HepG2 (cell line): ENCODE data around the gene OR6S1. TPM values are rescaled to one million over a fixed set of nuclear protein-coding genes. Genes with fewer than 3 reads are reported as not detected.

Source experiments
- ARNT ChIP-seq: fragments of 450-650 bp; IDR thresholded peaks from 2 replicates; pipeline ENCODE4 v1.6.1; 2017
- ARNT2 ChIP-seq: sonication (generic); formaldehyde crosslinking; IDR thresholded peaks from 2 replicates; pipeline ENCODE4 v1.8.0; 2022; ENCODE audit warnings: mild to moderate bottlenecking, low read depth, missing genetic modification reagents, moderate library complexity
- ARNTL ChIP-seq: sonication (generic); formaldehyde crosslinking; IDR thresholded peaks from 2 replicates; pipeline ENCODE4 v1.4.0; 2020; ENCODE audit warnings: mild to moderate bottlenecking, missing genetic modification reagents
- ATF1 ChIP-seq: IDR thresholded peaks from 2 replicates; pipeline ENCODE4 v1.6.1; 2016; ENCODE audit warnings: mild to moderate bottlenecking, control low read depth
- CBX2 ChIP-seq, 2 experiments: fragments of 200-600 bp in 1 of 2; sonication (generic); formaldehyde crosslinking in 1 of 2; IDR thresholded peaks; 2 replicates each; pipeline versions ENCODE4 v1.7.0 to v1.8.1; 2018 to 2022; ENCODE audit warnings: low read depth in 2 of 2, low read length in 1 of 2, mild to moderate bottlenecking in 1 of 2, missing genetic modification reagents in 1 of 2
- ELF1 ChIP-seq: sonication (generic); formaldehyde crosslinking; IDR thresholded peaks from 2 replicates; pipeline ENCODE4 v1.4.0; 2020; ENCODE audit warnings: missing genetic modification reagents
- HOXA5 ChIP-seq: sonication (generic); formaldehyde crosslinking; IDR thresholded peaks from 2 replicates; pipeline ENCODE4 v1.4.0; 2020; ENCODE audit warnings: missing genetic modification reagents
- MLLT10 ChIP-seq: sonication (generic); formaldehyde crosslinking; IDR thresholded peaks from 2 replicates; pipeline ENCODE4 v1.4.0; 2020; ENCODE audit warnings: missing genetic modification reagents
- MLXIP ChIP-seq: sonication (generic); formaldehyde crosslinking; IDR thresholded peaks from 2 replicates; pipeline ENCODE4 v1.9.0; 2021; ENCODE audit warnings: missing genetic modification reagents, borderline replicate concordance
- MTF2 ChIP-seq: sonication (generic); formaldehyde crosslinking; IDR thresholded peaks from 2 replicates; pipeline ENCODE4 v1.5.0; 2020; ENCODE audit warnings: missing genetic modification reagents, borderline replicate concordance
- RNF2 ChIP-seq: fragments of 450-650 bp; conservative IDR thresholded peaks from 2 replicates; pipeline ENCODE4 v1.6.1; 2016; ENCODE audit warnings: low read depth
- SNAPC2 ChIP-seq: sonication (generic); formaldehyde crosslinking; IDR thresholded peaks from 2 replicates; pipeline ENCODE4 v1.8.1; 2022; ENCODE audit warnings: mild to moderate bottlenecking, missing genetic modification reagents
- ZBTB39 ChIP-seq: sonication (generic); formaldehyde crosslinking; IDR thresholded peaks from 2 replicates; pipeline ENCODE4 v1.5.0; 2020; ENCODE audit warnings: missing genetic modification reagents
- ZFP36L2 ChIP-seq: sonication (generic); formaldehyde crosslinking; IDR thresholded peaks from 2 replicates; pipeline ENCODE4 v1.4.0; 2020; ENCODE audit warnings: missing genetic modification reagents
- ZNF235 ChIP-seq: sonication (generic); formaldehyde crosslinking; IDR thresholded peaks from 2 replicates; pipeline ENCODE4 v1.8.1; 2023; ENCODE audit warnings: mild to moderate bottlenecking, missing genetic modification reagents, borderline replicate concordance
- ZNF7 ChIP-seq: IDR thresholded peaks from 2 replicates; pipeline ENCODE4 v1.6.1; 2016; ENCODE audit warnings: missing biosample characterization, missing genetic modification reagents
- ZNF768 ChIP-seq: sonication (generic); formaldehyde crosslinking; IDR thresholded peaks from 2 replicates; pipeline ENCODE4 v1.4.0; 2020; ENCODE audit warnings: missing genetic modification reagents
- ZNF775 ChIP-seq: sonication (generic); formaldehyde crosslinking; IDR thresholded peaks from 2 replicates; pipeline ENCODE4 v1.4.0; 2020; ENCODE audit warnings: missing genetic modification reagents, mild to moderate bottlenecking, moderate library complexity, borderline replicate concordance
- ZNF788 ChIP-seq: sonication (generic); formaldehyde crosslinking; IDR thresholded peaks from 2 replicates; pipeline ENCODE4 v1.5.0; 2020; ENCODE audit warnings: mild to moderate bottlenecking, missing genetic modification reagents, borderline replicate concordance
- ZSCAN9 ChIP-seq: IDR thresholded peaks from 2 replicates; pipeline ENCODE4 v1.6.1; 2016; ENCODE audit warnings: borderline replicate concordance
- polyA plus RNA-seq, 8 experiments: library from polyadenylated mRNA; depleted of rRNA in 3 of 8; stranded (reverse) in 7 of 8; unstranded in 1 of 8; fragments of >200 nt; fragmentation: Illumina TruSeq in 4 of 8; extraction: Trizol in 4 of 8; gene quantifications; 2 replicates each; pipeline versions ENCODE4 v1.2.1 to v1.2.3, GENCODE V29; 2011 to 2016; ENCODE audit warnings: low read depth in 4 of 8, missing spikeins in 1 of 8, mixed read lengths in 1 of 8; ENCODE audit not compliant: insufficient read depth in 1 of 8
- total RNA-seq, 5 experiments: library from RNA; depleted of rRNA; stranded (reverse); fragments of >200 nt; fragmentation: Illumina TruSeq; extraction: Trizol; gene quantifications; 2 replicates each; pipeline ENCODE4 v1.2.3, GENCODE V29; 2016; ENCODE audit warnings: low read depth in 1 of 5

OR6S1 gene
- total and polyA plus RNA-seq, 2 of the 13 experiments (the other 11 are each of a cell fraction or from before 2014, with no cell fraction given) = 0.09 TPM; not detected in 1

GRCh38 chr14:20683125-20683890 lies 41.8 kb upstream of the OR6S1 start (continued):
- TF ChIP-seq ZSCAN9 (no peak; the same call in 1 of the 2 replicates), ZNF768 (CRISPR knock-in tag) (no peak), RNF2 (no peak), ARNT2 (CRISPR knock-in tag) (peak; percentile 54; the same call in 1 of the 2 replicates), ZNF7 (CRISPR knock-in tag) (no peak), MTF2 (no peak), MLXIP (CRISPR knock-in tag) (no peak), ARNTL (CRISPR knock-in tag) (no peak; the same call in 1 of the 2 replicates), ZNF788 (no peak), ZFP36L2 (CRISPR knock-in tag) (no peak), HOXA5 (CRISPR knock-in tag) (peak; percentile 59; the same call in 1 of the 2 replicates), CBX2 (IDR thresholded peaks at IDR 0.05; ENCODE audit: low read depth, low read length) (no peak), CBX2 (CRISPR knock-in tag; IDR thresholded peaks at IDR 0.05; ENCODE audit: low read depth) (no peak), MLLT10 (no peak), ELF1 (CRISPR knock-in tag) (no peak), ZNF775 (CRISPR knock-in tag) (no peak), SNAPC2 (CRISPR knock-in tag) (peak; percentile 67; the same call in 1 of the 2 replicates), ZNF235 (CRISPR knock-in tag) (peak; percentile 47), ARNT (no peak), ZBTB39 (CRISPR knock-in tag) (0 out of 2 replicates have a peak, but pooled peaks have one; percentile 39), ATF1 (no peak; the same call in 1 of the 2 replicates)
